Measurements from ENCODE around the gene RET.

Gene RET

DNA sequence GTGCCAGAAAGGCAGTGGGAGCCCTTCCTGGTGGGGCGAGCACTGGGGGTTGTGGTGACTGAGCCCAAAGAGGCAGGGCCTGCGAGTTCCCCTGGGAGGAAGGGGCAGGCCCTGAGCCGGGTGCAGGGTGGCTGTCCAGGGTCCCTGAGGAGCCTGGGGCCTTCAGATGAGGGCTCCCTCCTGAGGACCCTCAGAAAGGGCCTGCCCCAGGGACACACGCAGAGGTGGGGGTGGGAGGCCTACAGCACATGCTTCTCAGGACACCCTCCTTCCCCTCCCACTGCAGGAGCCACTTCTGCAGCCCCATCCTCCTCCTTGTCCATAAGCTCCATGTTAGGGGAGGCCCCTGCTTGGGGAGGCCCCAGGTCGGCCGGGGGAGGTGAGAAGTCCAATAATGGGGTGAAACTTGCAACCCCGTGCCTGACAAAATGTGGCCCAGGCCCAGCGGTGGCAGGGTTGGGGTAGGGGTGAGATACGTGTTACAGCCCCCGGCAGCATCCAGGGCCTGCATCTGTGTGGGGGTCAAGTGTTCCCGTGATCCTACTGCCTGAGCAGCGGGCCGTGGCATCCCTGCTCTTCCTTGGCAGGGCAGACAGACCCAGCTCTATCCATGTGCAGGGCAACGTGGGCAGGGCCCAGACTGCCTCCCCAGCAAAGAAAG is 31.8 kb upstream of the RET start:
- DNase-seq, result no peak

DNA sequence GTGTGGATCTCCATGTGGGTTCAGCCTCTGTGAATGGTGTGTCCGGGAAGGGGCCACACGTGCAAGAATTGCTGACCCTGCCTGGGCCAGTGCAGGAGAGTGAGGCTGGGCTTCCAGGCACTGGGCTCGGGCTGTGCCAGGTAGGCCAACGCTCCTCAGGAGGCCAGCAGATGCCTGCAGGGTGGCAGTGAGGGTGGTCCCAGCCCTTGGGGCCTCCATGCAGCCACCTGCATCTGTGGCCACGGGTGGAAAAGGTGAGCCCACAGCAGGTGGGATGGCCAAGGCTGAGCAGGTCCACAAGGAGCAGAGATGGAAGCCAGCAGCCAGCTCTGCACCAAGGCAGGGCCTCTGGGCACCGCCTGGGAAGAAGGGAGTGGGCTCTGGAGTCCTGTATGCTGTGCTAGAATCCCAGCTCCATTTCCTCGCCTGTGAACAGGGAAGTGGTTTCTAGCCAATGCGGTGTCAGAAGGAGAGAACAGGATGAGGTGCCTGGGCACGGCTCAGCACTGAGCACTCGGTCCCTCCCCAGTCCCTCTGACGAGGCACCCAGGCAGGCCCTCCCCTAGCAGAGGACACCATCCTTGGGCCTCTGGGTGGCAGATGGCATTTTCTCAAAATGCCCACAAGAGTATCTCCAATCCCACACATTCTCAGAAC is 31.1 kb upstream of the RET start:
- no peak for DNase-seq

DNA sequence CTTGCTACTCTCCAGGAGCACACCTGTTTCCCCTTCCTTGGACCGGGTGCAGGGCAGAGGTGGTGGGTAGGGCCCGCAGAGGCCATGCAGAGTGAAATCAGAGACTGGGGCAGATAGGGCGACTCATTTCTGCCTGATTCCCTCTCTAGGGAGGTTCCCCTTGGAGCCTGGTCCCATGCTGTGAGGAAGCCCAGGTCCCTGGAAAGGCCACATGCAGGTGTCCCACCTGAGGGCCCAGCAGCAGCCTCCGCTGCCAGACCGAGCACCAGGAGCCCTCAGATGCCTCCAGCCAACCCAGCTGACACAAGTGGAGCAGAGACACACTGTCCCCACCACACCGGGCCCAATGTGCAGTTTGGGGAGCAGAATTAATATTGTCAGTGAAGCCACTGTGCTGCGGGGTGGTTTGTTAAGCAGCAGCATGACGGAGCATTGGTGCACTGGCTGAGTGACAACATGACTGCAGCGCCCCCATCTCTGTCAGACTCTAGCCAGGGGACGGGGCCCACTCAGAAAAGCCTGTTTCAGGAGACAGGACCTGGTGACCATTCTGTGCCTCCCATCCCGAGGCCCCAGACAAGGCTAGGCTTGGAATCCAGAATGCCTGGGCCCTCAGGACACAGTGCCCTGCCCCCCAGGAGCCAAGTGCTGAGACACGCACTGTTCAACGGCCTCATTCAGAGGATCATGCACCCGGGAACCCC is 30.4 kb upstream of the RET start:
- DNase-seq, result no peak

DNA sequence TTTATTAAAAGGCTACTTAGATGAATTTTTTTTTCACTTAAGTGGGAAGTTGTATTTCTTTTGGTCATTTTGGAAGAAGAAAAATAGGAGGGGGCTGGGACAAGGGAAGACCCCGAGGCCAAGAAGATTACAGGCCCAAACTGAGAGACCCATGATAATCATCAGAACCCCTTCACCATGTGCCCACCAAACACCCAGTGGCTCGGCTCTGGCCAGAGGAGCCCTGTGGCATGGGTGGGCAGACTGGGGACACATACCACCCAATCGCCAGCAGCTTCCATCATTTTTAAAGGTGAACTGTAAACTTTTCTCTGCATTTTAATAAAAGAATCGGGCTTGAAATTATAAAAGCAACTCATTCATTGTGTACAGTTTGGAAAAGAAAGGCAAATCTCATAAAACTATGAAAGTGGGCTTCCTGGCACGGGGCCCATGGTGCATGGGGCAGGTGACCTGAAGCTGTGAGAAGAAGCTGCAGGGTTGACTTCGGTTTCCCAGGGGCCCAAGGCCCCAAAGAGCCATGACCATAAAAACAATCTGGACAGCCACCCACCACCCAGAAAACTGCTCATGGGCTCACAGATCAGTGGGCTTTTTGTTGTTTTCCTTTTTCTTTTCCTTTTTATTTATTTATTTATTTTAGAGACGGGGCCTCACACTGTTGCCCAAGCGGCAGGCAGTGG is 29.4 kb upstream of the RET start:
- no peak for DNase-seq

DNA sequence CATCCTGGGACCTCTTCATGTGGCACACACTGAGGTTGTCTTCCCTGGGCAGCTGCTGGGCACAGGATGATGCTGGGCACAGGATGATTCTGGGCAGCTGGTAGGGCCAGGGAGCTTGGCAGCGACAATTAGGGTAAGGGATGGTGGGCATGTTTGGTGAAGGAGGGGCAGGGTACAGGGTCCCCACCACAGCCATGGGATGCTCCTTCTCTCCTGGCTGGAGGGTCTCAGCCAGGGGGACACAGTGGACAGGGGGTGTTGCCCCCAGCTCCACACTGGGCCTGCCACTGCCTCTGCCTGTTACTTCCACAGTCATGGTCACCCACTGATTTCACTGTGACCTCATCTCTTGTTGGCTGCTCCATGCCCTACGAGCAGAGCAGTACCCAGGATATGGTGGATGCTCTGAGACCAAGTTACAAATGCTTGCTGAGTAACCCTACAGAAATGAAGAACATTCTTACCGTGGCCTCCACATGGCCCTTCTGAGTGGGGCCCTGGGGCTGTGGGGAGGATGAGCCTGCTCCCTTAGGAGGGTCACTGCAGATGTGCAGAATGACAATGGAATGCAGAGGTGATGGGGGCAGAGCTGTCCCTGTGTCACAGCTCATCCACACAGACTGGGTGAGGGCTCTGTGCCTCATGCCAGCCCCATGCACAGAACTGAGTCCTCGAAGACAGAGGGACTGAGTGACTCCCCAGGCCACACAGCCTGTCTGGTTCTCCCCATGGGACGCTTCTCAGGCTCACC is 28.4 kb upstream of the RET start:
- no peak for DNase-seq

DNA sequence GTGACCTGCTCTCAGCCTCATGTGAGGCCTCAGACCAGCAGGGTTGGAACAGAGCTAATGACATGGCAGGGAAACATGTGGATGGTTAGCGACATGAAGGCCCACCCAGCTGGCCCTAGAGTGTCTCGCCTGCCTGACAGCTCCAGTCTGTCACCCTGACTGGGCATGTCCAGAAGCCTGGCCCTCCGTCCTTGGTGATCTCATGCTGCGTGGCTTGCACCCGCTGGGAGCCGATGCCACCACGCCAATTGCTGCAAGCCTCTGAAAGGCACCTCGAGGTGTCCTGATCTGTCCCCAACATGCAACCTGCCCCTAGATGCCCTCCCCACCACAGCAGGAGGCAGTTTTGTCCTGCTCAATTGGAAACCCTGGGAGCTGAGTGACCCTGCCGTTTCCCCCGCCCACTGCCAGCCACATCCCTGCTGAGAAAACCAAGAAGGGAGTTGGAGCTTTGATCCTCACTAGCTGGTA is 27.8 kb upstream of the RET start:
- no peak for DNase-seq

DNA sequence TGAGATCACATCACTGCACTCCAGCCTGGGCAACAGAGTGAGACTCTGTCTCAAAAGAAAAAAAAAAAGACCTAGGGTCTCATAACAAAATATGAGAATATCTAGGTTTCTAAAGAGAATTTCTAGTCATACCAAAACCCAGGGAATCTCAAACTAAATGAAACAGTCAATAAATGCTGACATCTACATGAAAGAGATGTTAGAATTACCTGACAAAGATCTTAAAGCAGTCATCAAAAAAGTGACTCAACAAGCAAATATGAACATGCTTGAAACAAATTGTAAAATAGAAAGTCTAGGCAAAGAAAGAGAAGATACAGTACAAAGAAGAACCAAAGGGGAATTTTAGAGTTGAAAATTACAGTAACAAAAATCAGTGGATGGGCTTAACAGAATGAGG is 26.9 kb upstream of the RET start:
- DNase-seq, result no peak

DNA sequence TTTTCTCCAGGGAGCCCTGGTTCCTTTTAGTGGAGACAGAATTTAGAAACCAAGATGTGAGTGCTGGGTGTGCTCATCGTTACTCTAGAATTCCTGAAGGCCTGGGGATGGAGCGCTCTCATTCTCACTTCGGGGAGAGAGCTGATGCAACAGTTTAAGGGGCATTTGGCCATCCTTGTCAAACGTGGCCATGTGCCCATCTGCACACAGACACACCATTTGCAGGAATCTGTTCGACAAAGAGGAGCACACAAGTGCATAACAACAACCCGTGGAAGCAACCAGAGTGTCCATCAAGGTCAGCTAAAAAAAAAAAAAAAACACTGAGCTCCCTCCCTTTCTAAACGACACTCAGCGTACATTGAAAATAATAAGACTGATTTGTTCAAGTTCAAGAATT is 23.0 kb upstream of the RET start:
- DNase-seq, result no peak

DNA sequence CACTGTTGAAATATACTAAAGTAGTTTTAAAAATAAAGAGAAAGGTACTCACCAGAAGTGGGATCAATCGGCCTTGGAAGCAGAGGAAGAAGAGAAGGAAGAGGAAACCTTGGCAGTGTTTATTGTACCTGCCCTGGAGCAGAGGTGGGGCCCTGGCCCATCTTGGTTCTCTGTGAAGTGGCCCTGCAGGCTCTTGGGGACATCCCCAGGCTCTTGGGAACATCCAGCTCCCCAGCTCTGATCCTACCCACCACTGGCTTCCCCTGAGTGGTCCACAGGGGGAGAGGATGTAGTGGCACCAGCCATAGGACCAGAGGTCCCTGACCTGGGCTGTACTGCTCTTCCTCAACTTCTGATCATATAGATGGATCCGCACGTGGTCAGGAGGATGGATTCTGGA is 22.3 kb upstream of the RET start:
- no peak for DNase-seq

DNA sequence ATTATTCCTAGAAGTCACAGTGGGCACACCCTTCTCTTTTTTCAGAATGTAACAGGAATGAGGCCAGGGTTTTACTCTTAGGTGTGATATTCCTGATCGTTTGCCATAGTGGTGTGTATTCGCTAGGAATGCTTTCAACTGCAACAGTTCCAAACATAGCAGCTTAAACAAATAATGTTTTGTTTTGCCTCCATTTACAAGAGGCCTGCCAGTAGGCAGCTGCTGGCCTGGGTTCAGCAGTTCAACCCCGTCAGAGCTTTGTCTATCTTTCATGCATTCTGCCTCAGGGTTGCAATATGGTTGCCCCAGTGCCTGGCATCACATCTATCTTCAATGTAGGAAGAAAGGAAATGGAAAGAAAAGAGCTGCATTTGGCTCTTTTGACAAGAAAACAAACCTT is 21.7 kb upstream of the RET start:
- DNase-seq, result no peak

DNA sequence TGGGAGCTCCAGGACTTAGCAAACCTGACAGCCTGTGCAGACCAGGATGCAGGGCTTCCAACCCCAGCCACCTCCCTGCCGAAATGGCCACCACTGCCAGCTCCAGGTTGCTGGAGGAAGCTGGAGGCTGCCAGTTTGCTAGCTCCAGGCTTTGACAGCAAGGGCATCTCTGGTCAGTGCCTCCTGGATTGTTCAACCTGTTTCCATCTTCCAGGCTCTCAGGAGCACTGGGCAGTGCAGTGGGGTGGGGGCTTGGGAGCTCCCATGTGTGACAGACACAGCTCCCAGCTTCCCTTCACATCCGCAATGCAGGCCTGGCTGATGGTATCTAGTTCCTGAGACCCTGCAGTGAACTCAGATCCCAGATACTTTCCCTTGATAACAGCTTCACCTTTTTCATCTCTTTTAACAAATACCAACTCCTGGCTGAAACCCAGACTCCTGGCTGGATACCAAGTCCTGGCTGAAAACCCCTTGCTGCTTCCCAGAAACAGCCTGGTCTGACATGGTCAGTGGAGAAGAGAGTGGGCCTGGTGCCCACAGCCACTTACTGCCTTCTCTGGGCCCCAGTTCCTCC is 20.8 kb upstream of the RET start:
- no peak for DNase-seq

DNA sequence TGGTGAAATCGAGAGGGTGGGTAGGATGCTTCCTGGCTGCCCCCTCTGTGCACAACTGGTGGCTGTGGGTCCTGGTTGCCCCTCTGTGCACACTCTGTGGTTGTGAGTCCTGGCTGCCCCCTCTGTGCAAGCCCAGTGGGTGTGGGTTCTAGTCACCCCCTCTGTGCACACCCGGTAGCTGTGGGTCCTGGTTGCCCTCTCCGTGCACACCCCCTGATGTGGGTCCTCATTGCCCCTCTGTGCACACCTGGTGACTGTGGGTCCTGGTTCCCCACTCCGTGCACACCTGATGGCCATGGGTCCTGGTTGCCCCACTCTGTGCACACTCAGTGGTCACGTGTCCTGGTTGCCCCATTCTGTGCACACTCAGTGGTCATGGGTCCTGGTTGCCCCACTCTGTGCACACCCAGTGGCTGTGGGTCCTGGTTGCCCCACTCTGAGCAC is 20.3 kb upstream of the RET start:
- no peak for DNase-seq

DNA sequence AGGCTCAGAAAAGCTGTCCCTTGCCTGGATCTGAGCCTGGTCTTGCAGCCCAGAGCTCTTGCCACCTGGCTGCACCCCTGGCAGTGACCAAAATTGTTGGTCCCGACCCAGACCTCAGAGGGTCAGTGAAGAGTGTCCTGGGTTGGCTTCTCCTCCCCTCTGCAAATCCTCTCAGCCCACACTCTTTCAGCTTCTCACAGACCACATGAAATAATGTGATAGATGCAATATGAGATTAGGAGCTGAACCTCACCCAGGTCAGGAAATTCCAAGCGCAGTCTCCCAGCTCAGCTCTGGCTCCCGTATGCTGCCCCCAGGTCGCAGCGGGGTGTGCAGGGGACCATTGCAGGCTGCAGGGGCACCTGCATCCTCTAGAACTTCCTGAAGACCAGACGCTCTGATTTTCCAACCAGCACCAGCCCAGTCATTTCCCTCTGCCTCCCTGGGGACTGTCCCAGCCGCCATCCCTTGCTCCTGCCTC is 19.6 kb upstream of the RET start:
- no peak for DNase-seq

DNA sequence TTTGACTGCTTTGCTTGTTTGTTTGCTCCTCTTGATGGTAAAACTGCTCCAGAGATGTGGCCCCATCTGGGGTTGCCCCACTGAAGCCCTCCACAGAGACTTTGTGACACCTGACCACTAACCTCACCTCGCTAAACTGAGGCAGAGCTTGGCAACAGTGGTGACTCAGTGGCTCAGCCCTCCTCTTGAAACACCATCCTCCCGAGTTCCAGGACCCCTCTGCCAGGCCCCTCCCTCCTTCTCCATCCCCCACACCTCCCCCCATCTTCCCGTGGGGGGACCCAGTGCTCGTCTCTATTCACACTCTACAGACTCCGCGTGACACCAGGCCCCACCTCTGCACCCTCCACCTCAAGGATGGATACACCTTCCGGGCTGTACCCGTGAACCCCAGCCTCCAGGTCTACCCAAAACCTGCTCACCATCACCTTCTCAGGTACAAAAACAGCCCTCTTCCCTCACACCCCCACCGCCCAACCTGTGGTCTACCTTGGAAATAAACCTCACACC is 19.0 kb upstream of the RET start:
- no peak for DNase-seq

DNA sequence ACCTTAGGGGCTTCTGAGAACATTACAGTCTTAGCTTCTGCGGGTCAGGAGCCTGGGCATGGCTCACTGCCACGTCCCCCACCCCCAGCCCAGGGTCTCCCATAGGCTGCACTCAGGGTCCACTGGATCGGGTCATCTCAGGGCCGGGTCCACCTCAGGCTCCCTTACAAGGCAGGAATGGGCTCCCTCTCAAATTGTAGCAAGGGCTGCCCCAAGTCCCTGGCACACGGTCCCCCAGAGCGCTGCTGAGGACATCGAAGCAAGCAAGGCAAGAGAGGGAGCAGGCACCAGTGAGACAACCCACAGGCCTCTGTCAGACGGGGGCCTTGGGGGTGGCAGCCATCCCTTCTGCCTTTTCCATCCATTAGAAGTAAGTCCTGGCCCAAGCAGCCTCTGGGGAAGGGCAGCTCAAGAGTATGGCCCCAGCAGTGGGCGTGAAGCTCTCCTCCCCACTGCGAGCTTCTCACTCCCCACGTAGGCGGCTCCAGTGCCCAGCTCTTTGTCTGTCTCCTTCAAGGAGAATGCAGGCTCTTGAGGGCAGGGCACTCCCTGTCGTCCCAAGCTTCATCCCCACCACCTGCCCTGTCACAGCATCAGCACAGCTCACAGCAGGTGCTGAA is 18.0 kb upstream of the RET start:
- no peak for DNase-seq

DNA sequence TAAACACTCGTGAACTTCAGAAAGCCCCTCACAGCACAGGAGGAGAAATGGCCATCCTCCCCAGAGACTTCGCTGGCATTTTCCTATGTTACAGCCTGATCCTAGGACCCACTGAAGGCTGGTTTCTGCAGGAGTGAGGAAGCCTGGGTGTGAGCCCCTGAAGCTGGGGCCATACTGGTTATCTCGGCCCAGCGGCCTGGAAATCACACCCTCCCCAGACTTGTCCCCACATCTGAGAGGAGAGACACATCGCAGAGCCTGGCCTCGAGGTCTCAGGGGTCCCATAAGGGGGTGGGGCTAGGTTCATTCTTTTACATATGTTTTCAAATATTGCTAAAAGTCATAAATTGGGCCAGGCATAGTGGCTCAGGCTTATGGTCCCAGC is 17.5 kb upstream of the RET start:
- no peak for DNase-seq

DNA sequence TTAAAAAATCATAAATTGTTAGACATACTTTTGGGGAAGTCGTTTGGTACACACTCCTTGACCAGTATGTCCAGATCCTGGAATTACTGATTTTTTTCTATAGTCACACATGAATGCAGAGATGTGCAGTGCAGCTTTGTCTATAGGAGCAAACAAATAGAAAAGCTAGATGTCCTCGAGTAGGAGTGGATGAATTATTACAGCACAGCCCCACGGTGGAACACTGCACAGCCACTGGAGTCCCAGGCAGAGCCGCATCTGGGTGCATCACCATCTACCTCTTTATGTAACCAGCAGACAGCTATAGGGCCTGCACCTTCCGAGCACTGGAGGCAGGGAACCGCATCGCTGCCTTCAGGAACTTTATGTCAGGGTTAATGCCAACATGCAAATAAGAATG is 17.0 kb upstream of the RET start:
- DNase-seq, result no peak

DNA sequence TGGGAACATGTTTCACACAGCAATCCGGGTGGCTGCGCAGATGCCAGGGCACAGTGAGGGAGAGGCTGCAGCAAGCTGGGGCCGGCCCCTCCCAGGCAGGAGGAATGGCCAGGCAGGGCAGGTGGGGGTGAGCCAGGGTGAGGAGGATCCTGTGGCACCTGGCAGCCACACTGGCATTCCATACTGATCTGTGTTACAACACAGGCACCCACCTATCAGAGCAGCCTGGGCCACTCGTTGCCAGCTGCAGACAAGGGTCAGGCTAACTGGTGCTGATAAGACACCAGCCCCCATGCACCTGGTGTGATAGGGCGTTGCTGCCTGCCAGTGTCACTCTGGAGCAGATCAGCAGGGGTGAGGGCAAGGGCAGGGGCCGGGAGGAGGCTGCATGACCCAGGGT is 16.6 kb upstream of the RET start:
- no peak for DNase-seq

DNA sequence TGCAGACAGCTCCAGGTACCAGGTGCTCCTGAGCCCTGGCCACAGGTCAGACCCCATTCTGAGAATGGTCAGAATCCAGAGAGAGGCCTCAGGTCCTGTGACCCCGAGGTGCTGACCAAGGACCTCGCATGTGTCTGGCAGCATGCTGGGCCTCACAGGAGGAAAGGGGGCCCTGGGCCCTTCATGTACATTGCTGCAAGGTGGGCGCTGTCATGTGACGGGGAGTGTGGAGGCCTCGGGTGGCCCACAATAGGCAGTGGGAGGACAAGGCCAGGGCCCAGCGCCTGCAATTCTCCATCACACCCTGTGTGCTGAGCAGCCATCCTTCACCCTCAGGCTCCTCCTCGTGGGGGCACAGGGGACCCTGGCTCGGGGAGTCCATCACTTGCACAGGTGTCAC is 15.5 kb upstream of the RET start:
- no peak for DNase-seq

DNA sequence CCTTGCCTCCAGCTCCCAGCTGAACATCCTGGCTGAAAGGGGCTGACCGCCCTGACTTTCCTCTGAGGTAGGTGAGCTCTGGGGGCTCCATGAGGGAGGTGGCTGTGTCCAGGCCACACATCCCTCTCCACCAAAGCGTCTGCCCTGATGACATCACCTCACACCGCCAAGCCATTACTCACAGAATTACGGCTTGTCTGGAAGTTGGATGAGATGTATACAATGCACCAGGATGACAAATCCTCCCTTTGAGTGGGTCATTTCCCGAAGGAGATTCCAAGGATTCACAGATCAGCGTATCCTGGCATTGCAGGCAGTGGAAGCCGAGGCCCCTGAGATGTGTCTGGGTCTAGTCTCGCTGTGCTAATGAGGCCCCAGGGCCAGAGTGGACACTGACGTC is 15.1 kb upstream of the RET start:
- DNase-seq, result no peak

DNA sequence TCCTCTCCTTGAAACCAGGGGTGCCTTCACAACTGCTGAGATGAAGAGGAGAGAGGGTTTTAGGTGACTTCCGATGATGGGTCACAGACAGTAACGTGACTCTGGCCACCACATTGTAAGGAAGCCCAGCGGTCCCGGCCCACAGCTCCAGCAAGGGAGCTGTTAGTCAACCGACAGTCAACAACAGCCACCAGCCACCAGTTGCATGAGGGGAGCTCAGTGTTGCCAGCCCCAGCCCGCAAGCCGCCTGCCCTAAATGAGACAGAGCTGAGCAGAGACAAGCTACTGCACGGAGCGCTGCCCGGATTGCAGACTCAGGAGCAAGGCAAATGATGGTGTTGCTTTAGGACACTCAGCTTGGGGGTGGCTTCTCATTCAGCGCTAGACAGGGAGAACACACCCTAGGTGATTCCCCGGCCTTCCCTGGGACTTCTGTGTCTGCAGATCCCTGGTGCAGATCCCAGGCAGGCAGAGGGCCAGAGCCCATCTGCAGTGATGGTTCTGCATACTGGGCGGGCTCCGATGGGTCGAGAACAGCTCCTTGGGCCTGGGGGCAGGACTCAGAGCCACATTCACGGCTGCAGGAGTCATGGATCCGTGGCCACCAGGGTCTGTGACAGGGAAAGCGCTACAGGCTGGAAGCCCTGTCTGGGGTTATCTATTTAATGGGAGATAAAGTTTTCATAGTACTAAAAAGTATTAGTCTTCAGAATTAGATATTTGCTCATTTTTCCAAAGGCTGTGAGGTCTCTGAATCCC is 14.3 kb upstream of the RET start:
- DNase-seq, result no peak
